ENCODE data around the gene PTPRM. TPM values are rescaled to one million over a fixed set of nuclear protein-coding genes. Genes with fewer than 3 reads are reported as not detected.

The PTPRM gene
- total RNA-seq, 1 experiment from 2014 or later = 6.2 TPM

GRCh38 chr18:8162802-8163201, 595.7 kb downstream of the PTPRM start:
- H4K20me1 ChIP-seq (ENCODE audit: control insufficient read depth, insufficient read depth, insufficient read length) = no peaks in the 10 kb centered on the region
- no peaks in the 10 kb centered on the region for H3K79me2 ChIP-seq (ENCODE audit: insufficient read depth, low read length)
- Mint-ChIP-seq H3K27ac (no peak overlapping the region), H3K4me3 (no peak overlapping the region), H3K27me3 (ENCODE audit: low read depth) (no peaks in the 10 kb centered on the region), H3K9me3 (peaks cover 2 to 3% of the 10 kb centered on the region in 2 experiments; a peak in 3 of 5 replicates), H3K36me3 (ENCODE audit: insufficient read depth in 1 of 3, low read depth in 3 of 3) (peaks cover 0 to 3% (median 2%) of the 10 kb centered on the region in 3 experiments; a peak in 1 of 7 replicates), H3K4me1 (peaks cover 0 to 4% of the 10 kb centered on the region in 2 experiments; a peak in 2 of 4 replicates)
- H3K23me2 ChIP-seq (ENCODE audit: insufficient read length, low read depth, low read length, poor library complexity, severe bottlenecking) = no peaks in the 10 kb centered on the region
- no peak overlapping the region for H3K18ac ChIP-seq (ENCODE audit: insufficient read length, low read depth, low read length)
- H3K9me3 ChIP-seq (ENCODE audit: control insufficient read depth, low read depth, low read length) = no peaks in the 10 kb centered on the region
- WGBS (ENCODE audit: extremely low coverage, insufficient read length, low lambda C conversion rate) = no CpG with 5 or more reads among the region's 5 CpGs
- no peak overlapping the region for H3T11ph ChIP-seq (ENCODE audit: low read length)
- DNase-seq = no peak
- no peak overlapping the region for H2BK15ac ChIP-seq (ENCODE audit: low read depth, low read length)
- H3K27ac ChIP-seq (ENCODE audit: insufficient read length, low read depth, low read length) = no peak overlapping the region
- H3K56ac ChIP-seq (ENCODE audit: insufficient read length, low read depth, low read length) = no peak overlapping the region
- no peak overlapping the region for H4K5ac ChIP-seq (ENCODE audit: insufficient read length, low read depth, low read length)
- H3K4me2 ChIP-seq (ENCODE audit: insufficient read depth, insufficient read length, low read length) = no peak overlapping the region
- H2BK120ac ChIP-seq (ENCODE audit: low read depth, low read length, poor library complexity, severe bottlenecking) = no peak overlapping the region
- H3K79me1 ChIP-seq (ENCODE audit: insufficient read depth, low read depth, low read length, poor library complexity, severe bottlenecking) = no peaks in the 10 kb centered on the region
- no peaks in the 10 kb centered on the region for H3K27me3 ChIP-seq (ENCODE audit: insufficient read depth, low read length)
- no peak for TF ChIP-seq CTCF (conservative IDR thresholded peaks at IDR 0.05)
- H2BK5ac ChIP-seq (ENCODE audit: insufficient read length, low read length) = no peak overlapping the region
- no peak overlapping the region for H2AK5ac ChIP-seq (ENCODE audit: insufficient read length, low read length)
- H3K9ac ChIP-seq (ENCODE audit: extremely low read depth, insufficient read length, low read length) = no peak overlapping the region
- H4K91ac ChIP-seq (ENCODE audit: insufficient read length, low read depth, low read length) = no peak overlapping the region
- no peak overlapping the region for H3K14ac ChIP-seq (ENCODE audit: insufficient read depth, low read length)
- no peaks in the 10 kb centered on the region for H3K4me1 ChIP-seq (ENCODE audit: insufficient read depth, low read length)
- no peak overlapping the region for H3K4ac ChIP-seq (ENCODE audit: low read depth, low read length)
- no peak overlapping the region for H4K8ac ChIP-seq (replicated peaks; ENCODE audit: insufficient read length, low read depth, low read length)
- H3K23ac ChIP-seq (ENCODE audit: insufficient read length, low read depth, low read length) = no peak overlapping the region
- no peak overlapping the region for H2BK20ac ChIP-seq (ENCODE audit: low read depth, low read length, poor library complexity, severe bottlenecking)
- H2AFZ ChIP-seq (ENCODE audit: low read length) = no peak overlapping the region
- no peak overlapping the region for H2BK12ac ChIP-seq (ENCODE audit: insufficient read length, low read depth, low read length)
